ENCODE results near the gene KIF26B.
"Not testable (repeated sequence)": the region's sequence is repeated elsewhere in the genome, so short reads cannot be mapped to it uniquely, and the experiment has no call there.

DNA sequence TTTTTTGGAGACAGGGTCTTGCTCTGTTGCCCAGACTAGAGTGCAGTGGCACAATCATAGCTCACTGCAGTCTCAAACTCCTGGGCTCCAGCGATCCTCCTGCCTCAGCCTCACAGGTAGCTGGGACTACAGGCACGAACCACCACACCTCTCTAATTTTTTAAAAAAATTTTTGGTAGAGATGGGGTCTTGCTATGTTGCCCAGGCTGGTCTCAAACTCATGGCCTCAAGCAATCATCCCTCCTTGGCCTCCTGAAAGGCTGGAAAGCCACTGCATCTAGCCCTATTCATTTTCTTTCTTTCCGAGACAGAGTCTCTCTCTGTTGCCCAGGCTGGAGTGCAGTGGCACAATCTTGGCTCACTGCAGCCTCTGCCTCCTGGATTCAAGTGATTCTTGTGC lies 559.2 kb downstream of the KIF26B start:
- TF ChIP-seq, protein P1, sequence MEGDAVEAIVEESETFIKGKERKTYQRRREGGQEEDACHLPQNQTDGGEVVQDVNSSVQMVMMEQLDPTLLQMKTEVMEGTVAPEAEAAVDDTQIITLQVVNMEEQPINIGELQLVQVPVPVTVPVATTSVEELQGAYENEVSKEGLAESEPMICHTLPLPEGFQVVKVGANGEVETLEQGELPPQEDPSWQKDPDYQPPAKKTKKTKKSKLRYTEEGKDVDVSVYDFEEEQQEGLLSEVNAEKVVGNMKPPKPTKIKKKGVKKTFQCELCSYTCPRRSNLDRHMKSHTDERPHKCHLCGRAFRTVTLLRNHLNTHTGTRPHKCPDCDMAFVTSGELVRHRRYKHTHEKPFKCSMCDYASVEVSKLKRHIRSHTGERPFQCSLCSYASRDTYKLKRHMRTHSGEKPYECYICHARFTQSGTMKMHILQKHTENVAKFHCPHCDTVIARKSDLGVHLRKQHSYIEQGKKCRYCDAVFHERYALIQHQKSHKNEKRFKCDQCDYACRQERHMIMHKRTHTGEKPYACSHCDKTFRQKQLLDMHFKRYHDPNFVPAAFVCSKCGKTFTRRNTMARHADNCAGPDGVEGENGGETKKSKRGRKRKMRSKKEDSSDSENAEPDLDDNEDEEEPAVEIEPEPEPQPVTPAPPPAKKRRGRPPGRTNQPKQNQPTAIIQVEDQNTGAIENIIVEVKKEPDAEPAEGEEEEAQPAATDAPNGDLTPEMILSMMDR (IDR thresholded peaks at IDR 0.05; ENCODE audit: borderline replicate concordance, extremely low read depth, low read length, poor library complexity, severe bottlenecking), result not testable (repeated sequence)
- not testable (repeated sequence) for TF ChIP-seq EZH2 (IDR thresholded peaks at IDR 0.05; ENCODE audit: borderline replicate concordance, low read depth, low read length, severe bottlenecking)

Data from DND-41 (cell line).